K562 (cell line): ENCODE data around the gene FLCN. TPM values are rescaled to one million over a fixed set of nuclear protein-coding genes. Genes with fewer than 3 reads are reported as not detected.

Source experiments
- ATAC-seq: fragments of 200-7000 bp; cut with Tn5 transposase; 3 replicates; pipeline ENCODE4 v1.9.1; 2020; ENCODE audit warnings: moderate library complexity
- BruUV-seq: library from RNA; stranded (reverse); fragments of 400-500 nt; replicated peaks from 2 replicates; lab custom pipeline; 2021; lab: Mats Ljungman, UMichigan
- CTCF ChIA-PET: fragments of 300-600 bp; formaldehyde crosslinking; extraction: SDS; loops from one replicate; lab custom pipeline; 2021; ENCODE audit warnings: low intra/inter-chr PET ratio; lab: Yijun Ruan, JAX
- POLR2A ChIA-PET: fragments of 300-600, 350-650 bp; sonication (Branson Sonifier 250); formaldehyde crosslinking; extraction: SDS; loops from one replicate; lab custom pipeline; 2021; ENCODE audit warnings: antibody characterized with exemption, inconsistent platforms; lab: Yijun Ruan, JAX
- DNase-seq, 4 experiments: peaks; one replicate each; pipeline versions ENCODE4 v3.0.0 to v3.0.0-alpha.2; 2011 to 2018; ENCODE audit warnings: low spot score in 3 of 4, mixed read lengths in 3 of 4; ENCODE audit errors: extremely low read depth in 1 of 4
- FAIRE-seq: peaks from 2 replicates; lab custom pipeline; 2011; peaks lifted over from hg19 to GRCh38; lab: Jason Lieb, UNC
- H2AFZ ChIP-seq: 2 replicates; pipeline ENCODE4 v1.6.0; 2011; ENCODE audit warnings: low read depth, low read length, control low read depth, inconsistent platforms
- H3K27ac ChIP-seq: fragments of 200-600 bp; 3 replicates; pipeline ENCODE4 v1.8.0; 2011; ENCODE audit warnings: low read depth, mild to moderate bottlenecking, control low read depth, inconsistent platforms, low read length, moderate library complexity, mixed read lengths; ENCODE audit errors: extremely low read depth
- H3K27me3 ChIP-seq, 2 experiments: fragments of 300-600 bp in 1 of 2; 2 replicates in 1 of 2; 3 replicates in 1 of 2; pipeline versions ENCODE4 v1.6.0 to v1.8.0; 2011; ENCODE audit warnings: inconsistent platforms in 2 of 2, low read length in 2 of 2, mild to moderate bottlenecking in 1 of 2, mixed read lengths in 1 of 2, moderate library complexity in 1 of 2; ENCODE audit not compliant: control insufficient read depth in 2 of 2, insufficient read depth in 2 of 2
- H3K36me3 ChIP-seq: fragments of 300-600 bp; 3 replicates; pipeline ENCODE4 v1.8.0; 2011; ENCODE audit warnings: mild to moderate bottlenecking, low read length, inconsistent platforms; ENCODE audit not compliant: control insufficient read depth, insufficient read depth
- H3K4me1 ChIP-seq, 2 experiments: fragments of 200-600 bp in 1 of 2; replicated peaks in 1 of 2; 2 replicates in 1 of 2; 3 replicates in 1 of 2; pipeline versions ENCODE4 v1.5.1 to v1.8.0; 2011; ENCODE audit warnings: inconsistent platforms in 2 of 2, low read length in 2 of 2, mild to moderate bottlenecking in 1 of 2, mixed read lengths in 1 of 2, moderate library complexity in 1 of 2; ENCODE audit not compliant: control insufficient read depth in 2 of 2, insufficient read depth in 2 of 2
- H3K4me2 ChIP-seq: 2 replicates; pipeline ENCODE4 v1.6.1; 2011; ENCODE audit warnings: low read length, control low read depth, inconsistent platforms, mixed read lengths; ENCODE audit not compliant: insufficient read depth
- H3K4me3 ChIP-seq: fragments of 200-600 bp; sonication (generic), shearing (Covaris generic); 2 replicates; pipeline ENCODE4 v1.5.1; 2016; ENCODE audit warnings: control low read depth, inconsistent platforms
- H3K79me2 ChIP-seq: fragments of 200-600 bp; 3 replicates; pipeline ENCODE4 v1.8.0; 2011; ENCODE audit warnings: low read length, inconsistent platforms; ENCODE audit not compliant: control insufficient read depth, insufficient read depth
- H3K9ac ChIP-seq, 2 experiments: 2 replicates each; pipeline versions ENCODE4 v1.6.0 to v1.6.1; 2011; ENCODE audit warnings: low read depth in 2 of 2, low read length in 2 of 2, control low read depth in 1 of 2, inconsistent platforms in 1 of 2, mild to moderate bottlenecking in 1 of 2, mixed read lengths in 1 of 2; ENCODE audit not compliant: insufficient read depth in 1 of 2
- H3K9me1 ChIP-seq: one replicate; pipeline ENCODE4 v1.6.0; 2011; ENCODE audit warnings: inconsistent platforms, mild to moderate bottlenecking, low read length, moderate library complexity; ENCODE audit not compliant: control insufficient read depth, insufficient read depth
- H3K9me3 ChIP-seq: replicated peaks from 2 replicates; pipeline ENCODE4 v1.5.1; 2011; ENCODE audit warnings: low read depth, low read length, inconsistent platforms; ENCODE audit not compliant: control insufficient read depth, insufficient read depth
- H4K20me1 ChIP-seq: replicated peaks from 2 replicates; pipeline ENCODE4 v1.6.1; 2011; ENCODE audit warnings: low read length, inconsistent platforms, mixed read lengths; ENCODE audit not compliant: control insufficient read depth, insufficient read depth
- FOXP1 ChIP-seq: sonication (generic); formaldehyde crosslinking; IDR thresholded peaks from 2 replicates; pipeline ENCODE4 v1.8.0; 2022; ENCODE audit warnings: mild to moderate bottlenecking, missing genetic modification reagents
- HNRNPLL ChIP-seq: fragments of 200-400 bp; formaldehyde crosslinking; IDR thresholded peaks from 2 replicates; pipeline ENCODE4 v1.6.1; 2017; ENCODE audit warnings: low read length, low read depth, mild to moderate bottlenecking; ENCODE audit not compliant: poor library complexity, severe bottlenecking
- JUND ChIP-seq, 2 experiments: IDR thresholded peaks; 2 replicates in 1 of 2; 3 replicates in 1 of 2; pipeline ENCODE4 v1.6.1; 2011; ENCODE audit warnings: borderline replicate concordance in 2 of 2, low read depth in 2 of 2, low read length in 2 of 2, improper control_type of control experiment in 1 of 2, missing biosample characterization in 1 of 2, missing genetic modification characterization in 1 of 2, missing genetic modification reagents in 1 of 2
- MCM2 ChIP-seq: fragments of 450-650 bp; IDR thresholded peaks from 2 replicates; pipeline ENCODE4 v1.6.1; 2017; ENCODE audit warnings: low read depth, mild to moderate bottlenecking
- MIER1 ChIP-seq: fragments of 450-650 bp; IDR thresholded peaks from 2 replicates; pipeline ENCODE4 v1.6.1; 2016; ENCODE audit warnings: antibody characterized with exemption, mild to moderate bottlenecking, low read depth
- RBM14 ChIP-seq: fragments of 200-400 bp; formaldehyde crosslinking; IDR thresholded peaks from 2 replicates; pipeline ENCODE4 v1.6.1; 2018; ENCODE audit warnings: low read depth, mild to moderate bottlenecking, low read length, moderate library complexity, borderline replicate concordance; ENCODE audit not compliant: insufficient read depth
- SETDB1 ChIP-seq: IDR thresholded peaks from one replicate; pipeline ENCODE4 v1.6.1; 2012; ENCODE audit warnings: low read length, control low read depth, inconsistent platforms
- SP1 ChIP-seq: sonication (generic); formaldehyde crosslinking; IDR thresholded peaks from 2 replicates; pipeline ENCODE4 v1.8.1; 2022; ENCODE audit warnings: mild to moderate bottlenecking, missing genetic modification reagents
- TBL1XR1 ChIP-seq, 2 experiments: IDR thresholded peaks; 2 replicates each; pipeline ENCODE4 v1.6.1; 2012; ENCODE audit warnings: improper control_type of control experiment in 2 of 2, low read length in 2 of 2, mild to moderate bottlenecking in 1 of 2
- ZNF436 ChIP-seq: fragments of 250-450, 450-650 bp; sonication (Bioruptor Pico); formaldehyde crosslinking; IDR thresholded peaks from 2 replicates; pipeline ENCODE4 v1.7.0; 2020; ENCODE audit warnings: mild to moderate bottlenecking
- ZNF592 ChIP-seq: fragments of 450-650 bp; IDR thresholded peaks from 2 replicates; pipeline ENCODE4 v1.6.1; 2017; ENCODE audit warnings: antibody characterized with exemption, mild to moderate bottlenecking
- WGBS: fragments of 100-300 bp; shearing (Covaris generic); methylation state at CpG from one replicate; pipeline ENCODE4 v1.1.6; 2016; ENCODE audit warnings: low coverage, mixed read lengths; ENCODE audit not compliant: insufficient coverage; ENCODE audit errors: missing lambda C conversion rate; 5-methylcytosine and 5-hydroxymethylcytosine counted together
- in situ Hi-C: fragments of 300-500 bp; cut with MboI; formaldehyde crosslinking; loops from 4 replicates; pipeline ENCODE4 v1.15.0; 2018; ENCODE audit warnings: inconsistent platforms, mixed read lengths
- intact Hi-C: fragments of 100-400 bp; cut with micrococcal nuclease; formaldehyde crosslinking; loops from 2 replicates; pipeline ENCODE4 v1.14.2; 2022
- polyA plus RNA-seq, 8 experiments: library from polyadenylated mRNA; depleted of rRNA in 4 of 8; stranded (reverse) in 5 of 8; unstranded in 3 of 8; fragments of >200 nt; fragmentation: Nextera tagmentation in 2 of 8; fragmentation: Illumina TruSeq in 1 of 8; extraction: Ambion mirVana in 2 of 8; extraction: Trizol in 1 of 8; gene quantifications; 2 replicates each; pipeline versions ENCODE4 v1.2.1 to v1.2.3, GENCODE V29; 2011 to 2014; ENCODE audit warnings: inconsistent platforms in 1 of 8, missing spikeins in 1 of 8
- total RNA-seq, 7 experiments: library from RNA; depleted of rRNA in 6 of 7; stranded (reverse); fragments of >200 nt in 6 of 7; fragmentation: Illumina TruSeq in 2 of 7; extraction: Trizol in 2 of 7; gene quantifications; 2 replicates each; pipeline versions ENCODE4 v1.2.1 to v1.2.3, GENCODE V29; 2011 to 2021; ENCODE audit warnings: low replicate concordance in 1 of 7

The FLCN gene
- total and polyA plus RNA-seq, 9 of the 15 experiments (the other 6 are each of a cell fraction or from before 2014, with no cell fraction given): 1.6 to 33.5 (median 10.9) TPM

- no peak for TF ChIP-seq TBL1XR1 (IDR thresholded peaks at IDR 0.05; ENCODE audit: low read length in 2 of 2)
- no peak for TF ChIP-seq JUND (IDR thresholded peaks at IDR 0.05; ENCODE audit: borderline replicate concordance, low read depth, low read length)
- no peak for TF ChIP-seq JUND (tag; IDR thresholded peaks at IDR 0.05; ENCODE audit: borderline replicate concordance, low read depth, low read length)
- no peak for TF ChIP-seq HNRNPLL
- TF ChIP-seq ZNF592: no peak
- TF ChIP-seq MCM2: no peak
- TF ChIP-seq, all 486 proteins: peak for 0
Observed at GRCh38 chr17:17217995-17218394, 19.0 kb downstream of the FLCN start (continued).

DNA sequence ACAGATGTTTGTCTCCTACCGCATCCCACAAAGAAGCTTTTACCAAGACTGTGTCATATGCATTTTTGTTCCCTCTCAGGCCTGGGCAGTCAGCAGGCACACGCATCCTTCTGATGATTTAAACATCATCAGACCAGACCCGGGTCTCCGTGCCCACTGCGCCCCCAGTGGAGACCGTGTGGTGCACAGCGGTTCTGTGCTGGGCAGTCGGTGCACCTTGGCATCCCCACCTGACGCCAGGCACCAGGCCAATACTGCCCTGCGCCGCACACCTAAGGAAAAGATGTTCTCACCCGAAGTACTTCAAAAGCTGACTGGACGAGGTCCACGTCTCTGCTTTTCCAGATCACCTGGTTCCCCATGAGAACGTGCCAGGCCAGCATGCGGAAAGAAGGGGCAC, 20.2 kb downstream of the FLCN start:
- Histone ChIP-seq H3K9me1 (no peaks in the 10 kb centered on the region), H3K9ac (no peak overlapping the region; a peak in 1 of 4 replicates), H3K4me2 (no peak overlapping the region), H3K9me3 (no peaks in the 10 kb centered on the region), H2AFZ (no peak overlapping the region), H3K27ac (no peak overlapping the region), H3K27me3 (no peaks in the 10 kb centered on the region), H3K4me1 (peaks cover 0 to 11% of the 10 kb centered on the region in 2 experiments; a peak in 2 of 5 replicates), H3K4me3 (no peak overlapping the region), H4K20me1 (no peaks in the 10 kb centered on the region; the same call in 1 of the 2 replicates), H3K79me2 (no peaks in the 10 kb centered on the region), H3K36me3 (peaks cover 77% of the 10 kb centered on the region; the same call in 2 of the 3 replicates)
- ATAC-seq: no peak
- BruUV-seq: no TSS peak
- DNase-seq: no peak
- no peak for TF ChIP-seq ZNF436 (CRISPR knock-in tag)
- TF ChIP-seq RBM14: no peak
- no peak for TF ChIP-seq FOXP1
- no peak for TF ChIP-seq SETDB1
- no peak for TF ChIP-seq MIER1
- no peak for TF ChIP-seq SP1 (CRISPR knock-in tag)
- POLR2A ChIA-PET: no interaction called here
- WGBS: 98% methylated on average over 8 of the region's 16 CpGs
- in situ Hi-C loops (no loop called here), intact Hi-C loops (no loop called here)
- CTCF ChIA-PET: no interaction called here
- no peak for FAIRE-seq
